Measurements from ENCODE around the gene CDHR1. TPM values are rescaled to one million over a fixed set of nuclear protein-coding genes. Genes with fewer than 3 reads are reported as not detected.

Gene CDHR1
- total RNA-seq, 1 donor, result 0.31 TPM

GRCh38 chr10:84225427-84226173, 31.3 kb downstream of the CDHR1 start, which contains the start of gene LRIT2:
LRIT2 (minus strand) TSS chr10:84225544; CDS start chr10:84225520, 24 bp downstream.
- Histone ChIP-seq H3K27me3 (ENCODE audit: insufficient read depth, low read length) (no peaks in the 10 kb centered on the region), H3K4me1 (ENCODE audit: insufficient read depth, low read length) (no peaks in the 10 kb centered on the region)

GRCh38 chr10:84226616-84227015, 32.3 kb downstream of the CDHR1 start:
- H3K4me1 ChIP-seq (ENCODE audit: insufficient read depth, low read length), result no peaks in the 10 kb centered on the region
- H3K4me3 ChIP-seq (ENCODE audit: low read length), result no peak overlapping the region
- H3K9me3 ChIP-seq (ENCODE audit: low read depth, low read length), result no peaks in the 10 kb centered on the region
- H3K27me3 ChIP-seq (ENCODE audit: insufficient read depth, low read length), result no peaks in the 10 kb centered on the region

More at GRCh38 chr10:84225427-84226173, 31.3 kb downstream of the CDHR1 start, which contains the start of gene LRIT2:
- Histone ChIP-seq H3K9me3 (ENCODE audit: low read depth, low read length) (no peaks in the 10 kb centered on the region), H3K4me3 (ENCODE audit: low read length) (no peak within 1 kb of the TSS)

DNA sequence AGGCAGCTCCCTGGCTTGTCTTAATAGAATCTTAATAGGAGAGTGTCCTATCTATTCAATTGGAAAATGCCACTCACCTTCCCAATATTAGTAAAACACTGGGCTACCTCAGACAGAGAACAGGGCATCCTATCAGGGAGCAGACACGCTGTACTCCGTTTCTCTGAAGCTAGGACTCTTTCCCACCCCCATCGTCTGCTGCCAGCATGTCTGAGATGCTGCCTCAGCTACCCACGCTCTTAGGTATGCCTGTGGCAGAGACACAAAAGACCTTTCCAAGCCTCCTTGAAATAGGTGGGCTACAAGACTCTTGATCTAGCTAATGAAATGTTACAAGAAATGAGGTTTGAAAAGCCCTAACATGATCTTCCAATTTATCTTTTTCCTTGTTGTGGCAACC, 33.5 kb downstream of the CDHR1 start:
- H3K27me3 ChIP-seq (ENCODE audit: insufficient read depth, low read length), result no peaks in the 10 kb centered on the region
- no peaks in the 10 kb centered on the region for H3K9me3 ChIP-seq (ENCODE audit: low read depth, low read length)
- no peak overlapping the region for H3K4me3 ChIP-seq (ENCODE audit: low read length)
- no peaks in the 10 kb centered on the region for H3K4me1 ChIP-seq (ENCODE audit: insufficient read depth, low read length)

DNA sequence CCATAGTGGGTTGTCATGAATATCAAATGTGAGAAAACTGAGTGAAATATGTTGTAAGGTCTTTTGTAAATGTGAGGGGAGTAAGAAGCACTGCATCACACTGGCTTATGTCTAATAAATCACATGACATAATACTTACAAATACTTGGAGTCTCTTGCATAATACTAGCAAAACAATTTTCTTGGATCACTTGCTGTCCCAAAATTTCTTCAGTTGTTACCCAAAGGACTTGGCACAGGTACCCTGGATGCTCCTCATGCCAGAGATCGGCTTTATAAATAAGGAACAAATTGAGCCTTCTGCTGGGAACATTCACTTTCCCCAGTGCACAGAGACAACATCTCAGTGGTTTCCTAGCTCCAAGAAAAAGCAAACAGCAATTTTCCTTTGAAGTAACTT, 36.0 kb downstream of the CDHR1 start:
- Histone ChIP-seq H3K27me3 (ENCODE audit: insufficient read depth, low read length) (no peaks in the 10 kb centered on the region), H3K4me1 (ENCODE audit: insufficient read depth, low read length) (no peaks in the 10 kb centered on the region), H3K9me3 (ENCODE audit: low read depth, low read length) (no peaks in the 10 kb centered on the region), H3K4me3 (ENCODE audit: low read length) (no peak overlapping the region)

GRCh38 chr10:84232376-84232775, 38.0 kb downstream of the CDHR1 start:
- peaks cover 3% of the 10 kb centered on the region for H3K27me3 ChIP-seq (ENCODE audit: insufficient read depth, low read length)
- H3K9me3 ChIP-seq (ENCODE audit: low read depth, low read length), result no peaks in the 10 kb centered on the region
- H3K4me1 ChIP-seq (ENCODE audit: insufficient read depth, low read length), result no peaks in the 10 kb centered on the region
- no peak overlapping the region for H3K4me3 ChIP-seq (ENCODE audit: low read length)

DNA sequence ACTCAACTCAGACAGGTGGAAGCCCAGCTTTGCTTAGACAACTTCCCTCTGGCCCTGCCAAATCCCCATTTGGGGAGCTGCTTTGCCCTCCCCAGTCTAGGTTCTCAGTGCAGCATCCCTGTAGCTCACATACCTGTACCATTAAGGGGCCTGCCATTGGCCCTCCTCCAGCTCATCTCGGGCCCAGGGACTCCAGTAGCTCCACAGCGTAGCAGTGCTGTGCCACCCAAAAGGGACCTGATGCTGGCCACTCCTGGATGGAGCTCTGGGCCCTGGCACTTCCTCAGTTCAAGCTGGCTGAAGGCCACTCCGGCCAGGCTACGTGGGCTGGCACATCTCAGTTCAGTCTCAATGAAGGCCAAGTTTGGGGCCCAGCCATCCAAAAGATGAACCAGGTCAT, 39.6 kb downstream of the CDHR1 start:
- Histone ChIP-seq H3K4me3 (ENCODE audit: low read length) (no peak overlapping the region), H3K4me1 (ENCODE audit: insufficient read depth, low read length) (no peaks in the 10 kb centered on the region), H3K27me3 (ENCODE audit: insufficient read depth, low read length) (peaks cover 3% of the 10 kb centered on the region), H3K9me3 (ENCODE audit: low read depth, low read length) (no peaks in the 10 kb centered on the region)

DNA sequence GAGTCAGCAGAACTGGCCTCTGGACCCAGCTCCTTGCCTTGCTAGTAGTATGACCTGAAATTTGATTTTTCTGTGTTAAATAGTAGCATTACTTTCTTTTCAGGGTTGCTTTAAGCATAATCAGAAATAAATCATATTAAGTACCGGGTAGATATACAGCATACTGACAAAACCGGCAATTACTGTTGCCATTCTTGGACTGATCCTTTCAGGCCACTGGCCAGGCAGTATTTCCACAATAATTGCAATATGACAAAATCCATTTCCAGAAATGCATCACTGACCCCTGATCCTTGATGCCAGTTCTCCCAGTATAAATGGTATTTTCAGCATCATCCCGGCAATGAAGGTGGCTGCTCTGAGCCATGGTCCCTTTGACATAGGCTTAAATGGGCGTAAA, 40.1 kb downstream of the CDHR1 start:
- Histone ChIP-seq H3K9me3 (ENCODE audit: low read depth, low read length) (no peaks in the 10 kb centered on the region), H3K4me1 (ENCODE audit: insufficient read depth, low read length) (no peaks in the 10 kb centered on the region), H3K4me3 (ENCODE audit: low read length) (no peak overlapping the region), H3K27me3 (ENCODE audit: insufficient read depth, low read length) (peaks cover 3% of the 10 kb centered on the region)

- H3K9me3 ChIP-seq (ENCODE audit: low read depth, low read length), result no peaks in the 10 kb centered on the region
- no peak overlapping the region for H3K4me3 ChIP-seq (ENCODE audit: low read length)
- peaks cover 3% of the 10 kb centered on the region for H3K27me3 ChIP-seq (ENCODE audit: insufficient read depth, low read length)
- no peaks in the 10 kb centered on the region for H3K4me1 ChIP-seq (ENCODE audit: insufficient read depth, low read length)
Measured at GRCh38 chr10:84235096-84235495, 40.8 kb downstream of the CDHR1 start.

DNA sequence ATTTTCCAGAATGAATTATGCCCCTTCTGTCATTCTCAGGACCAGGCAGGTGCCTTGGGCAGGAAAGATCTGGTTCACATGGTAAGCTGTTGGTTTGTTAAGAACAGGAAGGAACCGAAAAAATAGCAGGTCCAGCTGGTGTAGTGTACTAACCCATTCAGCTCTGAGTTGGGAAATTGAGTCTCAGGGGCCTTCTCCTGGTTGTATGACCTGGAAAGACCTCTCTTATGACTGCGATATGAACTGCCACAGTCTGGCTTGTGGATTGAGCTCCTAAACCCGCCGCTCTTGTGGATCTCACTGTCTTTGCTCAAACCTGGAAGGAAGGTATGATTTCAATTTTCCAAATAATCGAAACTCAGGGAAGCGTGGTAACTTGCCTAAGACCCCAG, 42.5 kb downstream of the CDHR1 start:
- Histone ChIP-seq H3K4me3 (ENCODE audit: low read length) (no peak overlapping the region), H3K27me3 (ENCODE audit: insufficient read depth, low read length) (peaks cover 3% of the 10 kb centered on the region), H3K4me1 (ENCODE audit: insufficient read depth, low read length) (no peaks in the 10 kb centered on the region), H3K9me3 (ENCODE audit: low read depth, low read length) (no peaks in the 10 kb centered on the region)

GRCh38 chr10:84237199-84238051, 43.1 kb downstream of the CDHR1 start:
- no peaks in the 10 kb centered on the region for H3K4me1 ChIP-seq (ENCODE audit: insufficient read depth, low read length)
- no peak overlapping the region for H3K4me3 ChIP-seq (ENCODE audit: low read length)
- H3K27me3 ChIP-seq (ENCODE audit: insufficient read depth, low read length), result peaks cover 3% of the 10 kb centered on the region
- H3K9me3 ChIP-seq (ENCODE audit: low read depth, low read length), result no peaks in the 10 kb centered on the region

DNA sequence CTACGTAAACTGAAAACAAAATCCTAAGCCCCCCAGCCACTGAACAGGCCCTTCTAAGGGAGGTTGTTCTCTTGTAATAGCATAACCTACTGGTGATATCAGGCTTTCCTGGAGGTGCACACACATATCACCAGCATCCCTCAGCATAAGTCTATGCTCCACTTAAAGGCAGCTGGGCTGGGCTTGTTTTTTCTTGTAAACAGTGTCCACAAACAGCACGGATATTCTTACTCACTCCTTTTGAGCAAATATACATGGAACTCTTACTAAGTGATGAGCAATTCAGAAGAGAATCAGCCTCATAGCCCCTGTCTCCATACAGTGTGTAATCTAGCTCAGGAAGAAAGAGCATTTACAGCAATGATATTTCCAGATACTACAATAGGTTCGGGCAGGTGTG, 44.6 kb downstream of the CDHR1 start:
- Histone ChIP-seq H3K27me3 (ENCODE audit: insufficient read depth, low read length) (peaks cover 3% of the 10 kb centered on the region), H3K4me1 (ENCODE audit: insufficient read depth, low read length) (no peaks in the 10 kb centered on the region), H3K9me3 (ENCODE audit: low read depth, low read length) (no peaks in the 10 kb centered on the region), H3K4me3 (ENCODE audit: low read length) (no peak overlapping the region)

DNA sequence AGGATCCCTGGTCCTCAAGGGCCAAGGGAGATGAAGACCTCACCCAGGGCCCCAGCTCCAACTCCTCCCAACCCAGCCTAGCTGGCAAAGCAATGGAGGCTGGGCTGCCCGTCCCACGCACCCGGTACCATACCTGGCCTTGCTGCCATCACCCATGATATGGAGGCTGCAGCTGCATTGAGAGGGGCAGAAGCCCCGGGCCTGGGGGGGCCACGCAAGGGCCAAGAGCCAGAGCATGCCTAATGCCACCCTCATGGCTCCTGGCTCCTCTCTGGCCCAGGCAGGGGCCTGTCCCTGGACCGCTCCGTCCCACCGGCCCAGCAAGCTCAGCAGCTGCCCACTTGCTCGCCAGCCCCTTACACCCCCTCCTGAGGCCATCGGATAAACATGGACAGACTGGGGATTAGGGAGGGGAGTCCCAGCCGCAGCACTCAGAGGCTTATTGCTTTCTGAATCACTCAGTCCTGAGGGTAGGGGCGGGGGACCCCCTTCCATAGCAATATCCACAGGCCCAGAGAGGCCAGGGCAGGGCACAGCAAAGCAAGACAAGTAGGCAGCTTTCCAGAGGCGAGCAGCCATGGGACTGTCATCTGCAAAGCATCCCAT, 47.0 kb downstream of the CDHR1 start, which contains the start of gene LRIT1:
Gene LRIT1, minus strand, starts transcription at position 362 of the 606 bp plus-strand sequence. Its CDS starts 107 bp downstream, at position 255.
- H3K4me1 ChIP-seq (ENCODE audit: insufficient read depth, low read length), result no peaks in the 10 kb centered on the region
- H3K27me3 ChIP-seq (ENCODE audit: insufficient read depth, low read length), result peaks cover 3% of the 10 kb centered on the region
- no peak within 1 kb of the TSS for H3K4me3 ChIP-seq (ENCODE audit: low read length)
- H3K9me3 ChIP-seq (ENCODE audit: low read depth, low read length), result no peaks in the 10 kb centered on the region

GRCh38 chr10:84243759-84244158, 49.4 kb downstream of the CDHR1 start:
- no peaks in the 10 kb centered on the region for H3K9me3 ChIP-seq (ENCODE audit: low read depth, low read length)

GRCh38 chr10:84244651-84245270, 50.4 kb downstream of the CDHR1 start, which contains the start of gene RGR:
RGR (plus strand) TSS chr10:84245053; CDS start chr10:84245091, 38 bp downstream.
- no peaks in the 10 kb centered on the region for H3K4me1 ChIP-seq (ENCODE audit: insufficient read depth, low read length)
- H3K4me3 ChIP-seq (ENCODE audit: low read length), result no peak within 1 kb of the TSS
- H3K9me3 ChIP-seq (ENCODE audit: low read depth, low read length), result no peaks in the 10 kb centered on the region
- no peaks in the 10 kb centered on the region for H3K27me3 ChIP-seq (ENCODE audit: insufficient read depth, low read length)

More at GRCh38 chr10:84243759-84244158, 49.4 kb downstream of the CDHR1 start:
- H3K27me3 ChIP-seq (ENCODE audit: insufficient read depth, low read length), result no peaks in the 10 kb centered on the region
- no peaks in the 10 kb centered on the region for H3K4me1 ChIP-seq (ENCODE audit: insufficient read depth, low read length)
- H3K4me3 ChIP-seq (ENCODE audit: low read length), result no peak overlapping the region

All from mononuclear cell (primary cell).